GM12878 (cell line): ENCODE measurements around the gene KRT80. TPM values are rescaled to one million over a fixed set of nuclear protein-coding genes. Genes with fewer than 3 reads are reported as not detected.

Source experiments
- E2F4 ChIP-seq: IDR thresholded peaks from 2 replicates; pipeline ENCODE4 v1.6.1; 2012; ENCODE audit warnings: low read depth, low read length, improper control_type of control experiment
- FOXM1 ChIP-seq: IDR thresholded peaks from 2 replicates; pipeline ENCODE4 v1.6.1; 2012; ENCODE audit warnings: low read depth, mild to moderate bottlenecking, inconsistent platforms, low read length, moderate library complexity
- MYC ChIP-seq: IDR thresholded peaks from 2 replicates; pipeline ENCODE4 v1.6.1; 2011; ENCODE audit warnings: mild to moderate bottlenecking, low read length, moderate library complexity, inconsistent platforms; ENCODE audit not compliant: insufficient read depth, insufficient replicate concordance, insufficient read length, severe bottlenecking
- ZNF24 ChIP-seq: fragments of 450-650 bp; IDR thresholded peaks from 2 replicates; pipeline ENCODE4 v1.6.1; 2017; ENCODE audit warnings: antibody characterized with exemption, mild to moderate bottlenecking
- ZNF687 ChIP-seq: fragments of 450-650 bp; IDR thresholded peaks from 2 replicates; pipeline ENCODE4 v1.6.1; 2017; ENCODE audit warnings: mild to moderate bottlenecking, moderate library complexity
- polyA plus RNA-seq, 11 experiments: library from polyadenylated mRNA; depleted of rRNA in 4 of 11; unstranded in 6 of 11; stranded (reverse) in 5 of 11; fragments of >200 nt; fragmentation: Nextera tagmentation in 4 of 11; fragmentation: Illumina TruSeq in 1 of 11; extraction: Ambion mirVana in 4 of 11; extraction: Trizol in 1 of 11; gene quantifications; 1 replicate in 1 of 11; 2 replicates in 10 of 11; pipeline versions ENCODE4 v1.2.1 to v1.2.3, GENCODE V29; 2011 to 2016; ENCODE audit warnings: inconsistent platforms in 2 of 11, missing spikeins in 2 of 11, low read depth in 1 of 11
- total RNA-seq, 4 experiments: library from RNA; depleted of rRNA in 3 of 4; stranded (reverse); fragments of >200 nt in 3 of 4; fragmentation: Illumina TruSeq in 1 of 4; extraction: Trizol in 1 of 4; gene quantifications; 2 replicates each; pipeline versions ENCODE4 v1.2.1 to v1.2.3, GENCODE V29; 2013 to 2021

Gene KRT80
- total and polyA plus RNA-seq, 10 of the 15 experiments (the other 5 are each of a cell fraction or from before 2014, with no cell fraction given) = 0.01 TPM; not detected in 9

- TF ChIP-seq ZNF687 = no peak
- no peak for TF ChIP-seq ZNF24
- no peak for TF ChIP-seq FOXM1
- no peak for TF ChIP-seq E2F4
- no peak for TF ChIP-seq MYC
Measured at GRCh38 chr12:52204095-52204930, 12.5 kb upstream of the KRT80 start (continued).
